SH-SY5Y (cell line): ENCODE measurements around the gene RAB36.

Experiments
- GATA2 ChIP-seq: IDR thresholded peaks from 2 replicates; pipeline ENCODE4 v1.6.1; 2011; ENCODE audit warnings: mild to moderate bottlenecking, low read depth, low read length
- GATA3 ChIP-seq: IDR thresholded peaks from 2 replicates; pipeline ENCODE4 v1.6.1; 2011; ENCODE audit warnings: low read depth, mild to moderate bottlenecking, low read length, moderate library complexity

GRCh38 chr22:23161029-23161428 lies 15.8 kb downstream of the RAB36 start:
- TF ChIP-seq GATA3 (no peak), GATA2 (no peak)
